H1 (cell line): ENCODE results near the gene MYOG. TPM values are rescaled to one million over a fixed set of nuclear protein-coding genes. Genes with fewer than 3 reads are reported as not detected.

ENCODE experiments used
- HDAC2 ChIP-seq, 2 experiments: fragments of 300-600 bp in 1 of 2; sonication (generic) in 1 of 2; IDR thresholded peaks; 2 replicates each; pipeline ENCODE4 v1.6.1; 2011 to 2012; ENCODE audit warnings: low read depth in 2 of 2, low read length in 2 of 2, mild to moderate bottlenecking in 2 of 2, moderate library complexity in 2 of 2, borderline replicate concordance in 1 of 2, inconsistent platforms in 1 of 2
- RNF2 ChIP-seq: fragments of 200-900, 300-1000 bp; sonication (generic); IDR thresholded peaks from 2 replicates; pipeline ENCODE4 v1.7.1; 2016; ENCODE audit warnings: borderline replicate concordance, low read depth, mild to moderate bottlenecking, antibody characterized with exemption, low read length; ENCODE audit not compliant: poor library complexity, severe bottlenecking; ENCODE audit errors: missing control alignments
- SP1 ChIP-seq: IDR thresholded peaks from 2 replicates; pipeline ENCODE4 v1.6.1; 2011; ENCODE audit warnings: low read depth, low read length
- SUZ12 ChIP-seq: fragments of 200-600 bp; sonication (generic); IDR thresholded peaks from 2 replicates; pipeline ENCODE4 v1.6.1; 2012; ENCODE audit warnings: mild to moderate bottlenecking, inconsistent platforms, low read length, moderate library complexity, mixed read lengths
- TBP ChIP-seq: IDR thresholded peaks from 2 replicates; pipeline ENCODE4 v1.6.1; 2011; ENCODE audit warnings: low read depth, low read length, improper control_type of control experiment
- TCF12 ChIP-seq: IDR thresholded peaks from 2 replicates; pipeline ENCODE4 v1.6.1; 2011; ENCODE audit warnings: low read depth, mild to moderate bottlenecking, low read length
- polyA plus RNA-seq, 7 experiments: library from polyadenylated mRNA; depleted of rRNA in 3 of 7; stranded (reverse) in 5 of 7; unstranded in 2 of 7; fragments of >200 nt in 5 of 7; fragments of 200-250 nt in 2 of 7; gene quantifications; 1 replicate in 5 of 7; 2 replicates in 1 of 7; 4 replicates in 1 of 7; pipeline versions ENCODE4 v1.2.1 to v1.2.3, GENCODE V29; 2011 to 2013; ENCODE audit warnings: missing spikeins in 2 of 7, mixed read lengths in 2 of 7
- total RNA-seq: library from RNA; stranded (reverse); fragmentation: NEBNext Ultra II Directional; extraction: Animal tissue kit (Norgen Biotek cat#: 25700); gene quantifications from 2 replicates; pipeline ENCODE4 v1.2.1, GENCODE V29; 2021

The MYOG gene
- total and polyA plus RNA-seq, 2 of the 8 experiments (the other 6 are each of a cell fraction or from before 2014, with no cell fraction given): not detected

- no peak for TF ChIP-seq RNF2
- TF ChIP-seq SP1: no peak
- TF ChIP-seq SUZ12: no peak
- no peak for TF ChIP-seq TCF12
- TF ChIP-seq HDAC2 (IDR thresholded peaks at IDR 0.05; ENCODE audit: borderline replicate concordance in 1 of 2, low read depth in 2 of 2, low read length in 2 of 2): no peak
- no peak for TF ChIP-seq TBP
Observed at GRCh38 chr1:203034422-203035110, 51.2 kb downstream of the MYOG start (continued).
